ENCODE data around the gene OR8K5.
"Not testable (repeated sequence)": the region's sequence is repeated elsewhere in the genome, so short reads cannot be mapped to it uniquely, and the experiment has no call there.

Gene OR8K5

GRCh38 chr11:56172256-56172830 lies 12.2 kb upstream of the OR8K5 start:
- TF ChIP-seq CTCF (IDR thresholded peaks at IDR 0.05; ENCODE audit: borderline replicate concordance, insufficient read depth, low read depth, low read length) = no peak
- no peak overlapping the region for H3K4me3 ChIP-seq (ENCODE audit: low read depth, low read length)

GRCh38 chr11:56163804-56164203 lies 3.7 kb upstream of the OR8K5 start:
- no peak overlapping the region for H3K4me3 ChIP-seq (ENCODE audit: low read depth, low read length)
- no peak for TF ChIP-seq CTCF (IDR thresholded peaks at IDR 0.05; ENCODE audit: borderline replicate concordance, insufficient read depth, low read depth, low read length)

- no peak overlapping the region for H3K4me3 ChIP-seq (ENCODE audit: low read depth, low read length)
- no peak for TF ChIP-seq CTCF (IDR thresholded peaks at IDR 0.05; ENCODE audit: borderline replicate concordance, insufficient read depth, low read depth, low read length)
Measured at GRCh38 chr11:56152333-56152732, 7.8 kb downstream of the OR8K5 start.

- H3K4me3 ChIP-seq (ENCODE audit: low read depth, low read length) = no peak overlapping the region
- no peak for TF ChIP-seq CTCF (IDR thresholded peaks at IDR 0.05; ENCODE audit: borderline replicate concordance, insufficient read depth, low read depth, low read length)
Measured at GRCh38 chr11:56151376-56151775, 8.7 kb downstream of the OR8K5 start.

GRCh38 chr11:56143681-56144080 lies 16.4 kb downstream of the OR8K5 start:
- not testable (repeated sequence) for H3K4me3 ChIP-seq (ENCODE audit: low read depth, low read length)

GRCh38 chr11:56140151-56140661 lies 19.9 kb downstream of the OR8K5 start, which contains the start of gene OR8J3:
Gene OR8J3 (minus strand): TSS chr11:56140201. CDS start chr11:56137718, 2,483 bp downstream.
- TF ChIP-seq CTCF (IDR thresholded peaks at IDR 0.05; ENCODE audit: borderline replicate concordance, insufficient read depth, low read depth, low read length) = no peak
- H3K4me3 ChIP-seq (ENCODE audit: low read depth, low read length) = no peak within 1 kb of the TSS

GRCh38 chr11:56122073-56122472 lies 38.0 kb downstream of the OR8K5 start, which contains the start of gene OR8H3:
Gene OR8H3 (plus strand): TSS chr11:56122373. CDS start chr11:56122373, 0 bp downstream.
- TF ChIP-seq CTCF (IDR thresholded peaks at IDR 0.05; ENCODE audit: borderline replicate concordance, insufficient read depth, low read depth, low read length) = no peak

More at GRCh38 chr11:56122073-56122472, 38.0 kb downstream of the OR8K5 start, which contains the start of gene OR8H3:
- no peak within 1 kb of the TSS for H3K4me3 ChIP-seq (ENCODE audit: low read depth, low read length)
